HEK293 (cell line): Measurements from ENCODE around the gene YIPF3.

ENCODE experiments used
- HOXA7 ChIP-seq: sonication (generic); formaldehyde crosslinking; IDR thresholded peaks from 2 replicates; pipeline ENCODE4 v1.8.1; 2022; ENCODE audit warnings: missing genetic modification reagents, borderline replicate concordance
- IKZF3 ChIP-seq: fragments of 450-650 bp; IDR thresholded peaks from 2 replicates; pipeline ENCODE4 v1.5.0; 2018; ENCODE audit warnings: missing biosample characterization, mild to moderate bottlenecking, missing genetic modification characterization, moderate library complexity
- KLF17 ChIP-seq: fragments of 450-650 bp; formaldehyde crosslinking; IDR thresholded peaks from 2 replicates; pipeline ENCODE4 v1.5.1; 2016; ENCODE audit warnings: missing biosample characterization, missing genetic modification characterization
- MZF1 ChIP-seq: fragments of 450-650 bp; formaldehyde crosslinking; IDR thresholded peaks from 2 replicates; pipeline ENCODE4 v1.5.1; 2017; ENCODE audit warnings: missing biosample characterization, missing genetic modification characterization, borderline replicate concordance
- SP7 ChIP-seq: fragments of 450-650 bp; formaldehyde crosslinking; IDR thresholded peaks from 2 replicates; pipeline ENCODE4 v1.5.1; 2016; ENCODE audit warnings: missing biosample characterization, missing genetic modification characterization
- ZBTB1 ChIP-seq: fragments of 450-650 bp; formaldehyde crosslinking; IDR thresholded peaks from 2 replicates; pipeline ENCODE4 v1.5.1; 2016; ENCODE audit warnings: missing biosample characterization, missing genetic modification characterization
- ZEB2 ChIP-seq: fragments of 450-650 bp; formaldehyde crosslinking; IDR thresholded peaks from 2 replicates; pipeline ENCODE4 v1.5.1; 2016; ENCODE audit warnings: missing biosample characterization, missing genetic modification characterization
- ZFHX2 ChIP-seq: fragments of 450-650 bp; formaldehyde crosslinking; conservative IDR thresholded peaks from 2 replicates; pipeline ENCODE4 v1.5.1; 2016; ENCODE audit warnings: missing biosample characterization, missing genetic modification characterization
- ZFP41 ChIP-seq: fragments of 450-650 bp; formaldehyde crosslinking; IDR thresholded peaks from 2 replicates; pipeline ENCODE4 v1.5.1; 2016; ENCODE audit warnings: missing biosample characterization, missing genetic modification characterization, borderline replicate concordance
- ZNF148 ChIP-seq: fragments of 450-650 bp; formaldehyde crosslinking; IDR thresholded peaks from 2 replicates; pipeline ENCODE4 v1.5.0; 2017; ENCODE audit warnings: missing biosample characterization, missing genetic modification characterization, borderline replicate concordance
- ZNF19 ChIP-seq: fragments of 450-650 bp; formaldehyde crosslinking; IDR thresholded peaks from 2 replicates; pipeline ENCODE4; 2016; ENCODE audit warnings: missing biosample characterization, missing genetic modification characterization, low read depth
- ZNF23 ChIP-seq: fragments of 450-650 bp; formaldehyde crosslinking; IDR thresholded peaks from 2 replicates; pipeline ENCODE4 v1.5.1; 2016; ENCODE audit warnings: missing biosample characterization, missing genetic modification characterization, borderline replicate concordance
- ZNF248 ChIP-seq: fragments of 450-650 bp; formaldehyde crosslinking; IDR thresholded peaks from 2 replicates; pipeline ENCODE4 v1.5.1; 2017; ENCODE audit warnings: missing biosample characterization, missing genetic modification characterization
- ZNF26 ChIP-seq: fragments of 450-650 bp; formaldehyde crosslinking; IDR thresholded peaks from 2 replicates; pipeline ENCODE4 v1.5.1; 2016; ENCODE audit warnings: missing biosample characterization, missing genetic modification characterization
- ZNF292 ChIP-seq: fragments of 450-650 bp; formaldehyde crosslinking; IDR thresholded peaks from 2 replicates; pipeline ENCODE4 v1.5.1; 2016; ENCODE audit warnings: low read depth, missing biosample characterization, missing genetic modification characterization, borderline replicate concordance
- ZNF311 ChIP-seq: fragments of 450-650 bp; formaldehyde crosslinking; IDR thresholded peaks from 2 replicates; pipeline ENCODE4 v1.5.1; 2017; ENCODE audit warnings: missing biosample characterization, missing genetic modification characterization, borderline replicate concordance
- ZNF366 ChIP-seq: fragments of 450-650 bp; formaldehyde crosslinking; conservative IDR thresholded peaks from 2 replicates; pipeline ENCODE4 v1.5.1; 2016; ENCODE audit warnings: missing biosample characterization, missing genetic modification characterization
- ZNF37A ChIP-seq: fragments of 450-650 bp; IDR thresholded peaks from 2 replicates; pipeline ENCODE4 v1.5.1; 2018; ENCODE audit warnings: missing biosample characterization, missing genetic modification characterization
- ZNF473 ChIP-seq: fragments of 450-650 bp; formaldehyde crosslinking; IDR thresholded peaks from 2 replicates; pipeline ENCODE4 v1.5.1; 2017; ENCODE audit warnings: missing biosample characterization, missing genetic modification characterization
- ZNF513 ChIP-seq: fragments of 450-650 bp; IDR thresholded peaks from 2 replicates; pipeline ENCODE4 v1.5.1; 2018; ENCODE audit warnings: missing biosample characterization, missing genetic modification characterization
- ZNF544 ChIP-seq: fragments of 450-650 bp; formaldehyde crosslinking; IDR thresholded peaks from 2 replicates; pipeline ENCODE4 v1.5.0; 2017; ENCODE audit warnings: missing biosample characterization, missing genetic modification characterization
- ZNF548 ChIP-seq: fragments of 450-650 bp; formaldehyde crosslinking; IDR thresholded peaks from 2 replicates; pipeline ENCODE4 v1.5.1; 2016; ENCODE audit warnings: missing biosample characterization, missing genetic modification characterization
- ZNF549 ChIP-seq: fragments of 450-650 bp; IDR thresholded peaks from 2 replicates; pipeline ENCODE4 v1.5.1; 2018; ENCODE audit warnings: missing biosample characterization, missing genetic modification characterization, mild to moderate bottlenecking, inconsistent platforms, moderate library complexity
- ZNF555 ChIP-seq: fragments of 450-650 bp; formaldehyde crosslinking; conservative IDR thresholded peaks from 2 replicates; pipeline ENCODE4 v1.5.1; 2017; ENCODE audit warnings: missing biosample characterization, mild to moderate bottlenecking, missing genetic modification characterization, inconsistent platforms
- ZNF560 ChIP-seq: fragments of 450-650 bp; formaldehyde crosslinking; IDR thresholded peaks from 2 replicates; pipeline ENCODE4 v1.5.1; 2017; ENCODE audit warnings: missing biosample characterization, missing genetic modification characterization, borderline replicate concordance
- ZNF561 ChIP-seq: fragments of 450-650 bp; IDR thresholded peaks from 2 replicates; pipeline ENCODE4 v1.5.1; 2018; ENCODE audit warnings: missing biosample characterization, missing genetic modification characterization, borderline replicate concordance
- ZNF645 ChIP-seq: fragments of 450-650 bp; formaldehyde crosslinking; IDR thresholded peaks from 2 replicates; pipeline ENCODE4; 2016; ENCODE audit warnings: missing biosample characterization, missing genetic modification characterization
- ZNF654 ChIP-seq: fragments of 450-650 bp; formaldehyde crosslinking; IDR thresholded peaks from 2 replicates; pipeline ENCODE4 v1.5.1; 2016; ENCODE audit warnings: low read depth, missing biosample characterization, missing genetic modification characterization
- ZNF664 ChIP-seq: fragments of 450-650 bp; formaldehyde crosslinking; IDR thresholded peaks from 2 replicates; pipeline ENCODE4 v1.5.1; 2016; ENCODE audit warnings: missing biosample characterization, missing genetic modification characterization
- ZNF704 ChIP-seq: fragments of 450-650 bp; formaldehyde crosslinking; IDR thresholded peaks from 2 replicates; pipeline ENCODE4 v1.5.1; 2016; ENCODE audit warnings: missing biosample characterization, missing genetic modification characterization
- ZNF707 ChIP-seq: fragments of 450-650 bp; formaldehyde crosslinking; IDR thresholded peaks from 2 replicates; pipeline ENCODE4 v1.5.1; 2016; ENCODE audit warnings: missing biosample characterization, missing genetic modification characterization
- ZNF791 ChIP-seq: fragments of 450-650 bp; formaldehyde crosslinking; IDR thresholded peaks from 2 replicates; pipeline ENCODE4 v1.5.1; 2016; ENCODE audit warnings: missing biosample characterization, missing genetic modification characterization

The YIPF3 gene

GRCh38 chr6:43506667-43507471, 9.9 kb downstream of the YIPF3 start (continued):
- TF ChIP-seq ZNF148: no peak
- no peak for TF ChIP-seq ZNF473
- TF ChIP-seq ZBTB1: no peak
- no peak for TF ChIP-seq HOXA7 (CRISPR knock-in tag)
- TF ChIP-seq IKZF3 (tag by site-specific recombination): 0 out of 2 replicates have a peak, but pooled peaks have one; percentile 10
- TF ChIP-seq MZF1: no peak
- peak; percentile 50 for TF ChIP-seq SP7 (tag by site-specific recombination)
- no peak for TF ChIP-seq ZNF791
- no peak for TF ChIP-seq ZNF707 (tag by site-specific recombination)
- no peak for TF ChIP-seq ZNF37A
- no peak for TF ChIP-seq ZNF561 (tag by site-specific recombination)
- TF ChIP-seq ZNF645 (tag by site-specific recombination): no peak
- no peak for TF ChIP-seq KLF17 (tag by site-specific recombination)
- TF ChIP-seq ZNF544 (tag by site-specific recombination): no peak
- TF ChIP-seq ZFHX2 (tag by site-specific recombination): no peak
- TF ChIP-seq ZNF555 (tag by site-specific recombination): no peak
- no peak for TF ChIP-seq ZNF560 (tag by site-specific recombination)
- TF ChIP-seq ZNF19 (tag by site-specific recombination): no peak
- no peak for TF ChIP-seq ZNF366 (tag by site-specific recombination)
- TF ChIP-seq ZNF664 (tag by site-specific recombination): no peak
- peak; percentile 86 for TF ChIP-seq ZNF654 (tag by site-specific recombination)
- TF ChIP-seq ZNF26 (tag by site-specific recombination): no peak
- TF ChIP-seq ZEB2 (tag by site-specific recombination): peak; percentile 48; the same call in 1 of the 2 replicates
- TF ChIP-seq ZNF549 (tag by site-specific recombination): no peak
- no peak for TF ChIP-seq ZFP41 (tag by site-specific recombination)
- no peak for TF ChIP-seq ZNF23
- no peak for TF ChIP-seq ZNF513 (tag by site-specific recombination)
- no peak for TF ChIP-seq ZNF311 (tag by site-specific recombination)
- no peak for TF ChIP-seq ZNF248
- no peak for TF ChIP-seq ZNF704 (tag by site-specific recombination)
- no peak for TF ChIP-seq ZNF548
- TF ChIP-seq ZNF292 (tag by site-specific recombination): no peak
